H9 (cell line): ENCODE measurements around the gene PARP16. TPM values are rescaled to one million over a fixed set of nuclear protein-coding genes. Genes with fewer than 3 reads are reported as not detected.

Experiments used
- DNase-seq: peaks from one replicate; pipeline ENCODE4 v3.0.0-alpha.2; 2017
- H2AFZ ChIP-seq: one replicate; pipeline ENCODE4 v1.6.1; 2013; ENCODE audit warnings: mild to moderate bottlenecking, low read length, control low read depth, moderate library complexity
- H2AK5ac ChIP-seq: 2 replicates; pipeline ENCODE4 v1.6.1; 2013; ENCODE audit warnings: low read length, control low read depth, mixed read lengths; ENCODE audit not compliant: insufficient read length
- H2BK120ac ChIP-seq: one replicate; pipeline ENCODE4 v1.6.1; 2013; ENCODE audit warnings: low read depth, mild to moderate bottlenecking, low read length, control low read depth, inconsistent platforms; ENCODE audit not compliant: poor library complexity, severe bottlenecking
- H2BK12ac ChIP-seq: 2 replicates; pipeline ENCODE4 v1.6.1; 2013; ENCODE audit warnings: low read length, control low read depth, mixed read lengths, low read depth; ENCODE audit not compliant: insufficient read length
- H2BK15ac ChIP-seq: 2 replicates; pipeline ENCODE4 v1.6.1; 2013; ENCODE audit warnings: low read depth, low read length, control low read depth
- H2BK20ac ChIP-seq: one replicate; pipeline ENCODE4 v1.6.1; 2013; ENCODE audit warnings: low read depth, mild to moderate bottlenecking, low read length, control low read depth, inconsistent platforms; ENCODE audit not compliant: poor library complexity, severe bottlenecking
- H2BK5ac ChIP-seq: 2 replicates; pipeline ENCODE4 v1.6.1; 2013; ENCODE audit warnings: low read length, control low read depth, mixed read lengths; ENCODE audit not compliant: insufficient read length
- H3K14ac ChIP-seq: 2 replicates; pipeline ENCODE4 v1.6.1; 2013; ENCODE audit warnings: low read length, control low read depth; ENCODE audit not compliant: insufficient read depth
- H3K18ac ChIP-seq: 2 replicates; pipeline ENCODE4 v1.6.1; 2013; ENCODE audit warnings: low read depth, mild to moderate bottlenecking, mixed read lengths, low read length, control low read depth; ENCODE audit not compliant: insufficient read length
- H3K23ac ChIP-seq: 2 replicates; pipeline ENCODE4 v1.6.1; 2013; ENCODE audit warnings: low read length, control low read depth, mixed read lengths, low read depth; ENCODE audit not compliant: insufficient read length
- H3K23me2 ChIP-seq: 2 replicates; pipeline ENCODE4 v1.6.1; 2013; ENCODE audit warnings: low read depth, mild to moderate bottlenecking, mixed read lengths, low read length, control low read depth; ENCODE audit not compliant: insufficient read length, poor library complexity, severe bottlenecking
- H3K27ac ChIP-seq: 2 replicates; pipeline ENCODE4 v1.5.1; 2013; ENCODE audit warnings: low read length, control low read depth, mixed read lengths, low read depth; ENCODE audit not compliant: insufficient read length
- H3K27me3 ChIP-seq: 2 replicates; pipeline ENCODE4 v1.6.1; 2013; ENCODE audit warnings: low read length, control low read depth, inconsistent platforms; ENCODE audit not compliant: insufficient read depth
- H3K4ac ChIP-seq: 2 replicates; pipeline ENCODE4 v1.6.1; 2013; ENCODE audit warnings: low read depth, mild to moderate bottlenecking, control low read depth, inconsistent platforms, low read length, moderate library complexity
- H3K4me1 ChIP-seq: 2 replicates; pipeline ENCODE4 v1.6.1; 2013; ENCODE audit warnings: low read length, control low read depth, inconsistent platforms; ENCODE audit not compliant: insufficient read depth
- H3K4me2 ChIP-seq: 2 replicates; pipeline ENCODE4 v1.6.1; 2013; ENCODE audit warnings: low read length, control low read depth, mixed read lengths; ENCODE audit not compliant: insufficient read length, insufficient read depth
- H3K56ac ChIP-seq: 2 replicates; pipeline ENCODE4 v1.6.1; 2013; ENCODE audit warnings: low read depth, mild to moderate bottlenecking, mixed read lengths, low read length, control low read depth; ENCODE audit not compliant: insufficient read length
- H3K79me1 ChIP-seq: 2 replicates; pipeline ENCODE4 v1.6.1; 2013; ENCODE audit warnings: low read depth, mild to moderate bottlenecking, moderate library complexity, low read length, control low read depth, inconsistent platforms; ENCODE audit not compliant: insufficient read depth, poor library complexity, severe bottlenecking
- H3K79me2 ChIP-seq: 2 replicates; pipeline ENCODE4 v1.6.1; 2013; ENCODE audit warnings: low read length, control low read depth, inconsistent platforms; ENCODE audit not compliant: insufficient read depth
- H3K9ac ChIP-seq: 2 replicates; pipeline ENCODE4 v1.6.1; 2013; ENCODE audit warnings: low read length, control low read depth, mixed read lengths; ENCODE audit not compliant: insufficient read length; ENCODE audit errors: extremely low read depth
- H3K9me3 ChIP-seq: one replicate; pipeline ENCODE4 v1.6.1; 2013; ENCODE audit warnings: low read depth, low read length, inconsistent platforms; ENCODE audit not compliant: control insufficient read depth
- H3T11ph ChIP-seq: one replicate; pipeline ENCODE4 v1.6.1; 2013; ENCODE audit warnings: mild to moderate bottlenecking, low read length, control low read depth, inconsistent platforms
- H4K20me1 ChIP-seq: one replicate; pipeline ENCODE4 v1.6.1; 2013; ENCODE audit not compliant: control insufficient read depth, insufficient read length, insufficient read depth
- H4K5ac ChIP-seq: 2 replicates; pipeline ENCODE4 v1.6.1; 2013; ENCODE audit warnings: low read depth, mild to moderate bottlenecking, mixed read lengths, low read length, control low read depth; ENCODE audit not compliant: insufficient read length
- H4K8ac ChIP-seq: replicated peaks from 2 replicates; pipeline ENCODE4 v1.6.1; 2013; ENCODE audit warnings: low read length, control low read depth, mixed read lengths, low read depth; ENCODE audit not compliant: insufficient read length
- H4K91ac ChIP-seq: 2 replicates; pipeline ENCODE4 v1.6.1; 2013; ENCODE audit warnings: low read depth, mild to moderate bottlenecking, moderate library complexity, mixed read lengths, low read length, control low read depth; ENCODE audit not compliant: insufficient read length
- H3K27ac Mint-ChIP-seq, 3 experiments: 2 replicates in 2 of 3; 3 replicates in 1 of 3; pipeline ENCODE4 v1.8.0; 2020 to 2021; ENCODE audit warnings: mixed read lengths in 3 of 3, mild to moderate bottlenecking in 1 of 3, moderate library complexity in 1 of 3
- H3K27me3 Mint-ChIP-seq: 2 replicates; pipeline ENCODE4 v1.8.0; 2021; ENCODE audit warnings: low read depth, mild to moderate bottlenecking, moderate library complexity, mixed read lengths
- H3K36me3 Mint-ChIP-seq, 3 experiments: 2 replicates in 2 of 3; 3 replicates in 1 of 3; pipeline ENCODE4 v1.8.0; 2020 to 2021; ENCODE audit warnings: low read depth in 3 of 3, mixed read lengths in 3 of 3; ENCODE audit not compliant: insufficient read depth in 1 of 3
- H3K4me1 Mint-ChIP-seq, 2 experiments: 2 replicates each; pipeline ENCODE4 v1.8.0; 2020; ENCODE audit warnings: mixed read lengths in 2 of 2
- H3K4me3 Mint-ChIP-seq, 2 experiments: 2 replicates in 1 of 2; 3 replicates in 1 of 2; pipeline ENCODE4 v1.8.0; 2020 to 2021; ENCODE audit warnings: mild to moderate bottlenecking in 2 of 2, mixed read lengths in 2 of 2, moderate library complexity in 1 of 2
- H3K9me3 Mint-ChIP-seq, 2 experiments: 2 replicates in 1 of 2; 3 replicates in 1 of 2; pipeline ENCODE4 v1.8.0; 2020; ENCODE audit warnings: mild to moderate bottlenecking in 2 of 2, mixed read lengths in 2 of 2, moderate library complexity in 1 of 2
- WGBS: extraction: QIAGEN DNeasy Blood & Tissue Kit; methylation state at CpG from one replicate; pipeline ENCODE4 v1.1.7; 2013; ENCODE audit warnings: missing lambda C conversion rate, low lambda C conversion rate, mixed read lengths; ENCODE audit not compliant: insufficient read length; ENCODE audit errors: extremely low coverage; 5-methylcytosine and 5-hydroxymethylcytosine counted together
- total RNA-seq: library from RNA; stranded (reverse); gene quantifications from 2 replicates; pipeline ENCODE4 v1.2.1, GENCODE V29; 2021
- TF ChIP-seq, protein P1 (sequence below): fragments of 200-600 bp; sonication (generic); conservative IDR thresholded peaks from 3 replicates; pipeline ENCODE4 v1.8.0; 2021; ENCODE audit warnings: antibody characterized with exemption, mild to moderate bottlenecking

Gene PARP16
- total RNA-seq, 1 experiment from 2014 or later: 3.9 TPM

DNA sequence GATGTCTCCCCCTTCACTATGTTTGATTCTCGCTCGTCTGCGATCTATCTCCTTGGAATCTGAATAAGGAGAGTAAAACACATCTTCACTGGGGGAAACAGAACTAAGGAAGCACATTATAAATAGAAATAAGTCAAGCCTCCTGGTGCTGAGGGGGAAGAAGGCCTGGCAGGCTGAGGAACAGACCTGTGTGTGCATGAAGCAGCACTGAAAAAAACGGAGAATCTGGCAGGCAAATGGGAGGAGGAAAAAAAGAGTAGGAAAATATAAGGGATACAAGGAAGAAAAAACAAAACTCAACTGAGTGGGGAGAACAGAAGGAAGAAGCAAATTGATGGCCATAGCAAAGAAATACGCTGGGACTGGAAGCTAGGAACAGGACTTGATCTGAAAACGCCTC lies 25.7 kb downstream of the PARP16 start:
- WGBS: no CpG with 5 or more reads among the region's 6 CpGs
- no peak overlapping the region; a peak in 2 of 7 replicates for H3K27ac Mint-ChIP-seq
- H3K27me3 Mint-ChIP-seq: no peaks in the 10 kb centered on the region

More for the DNA sequence above, 25.7 kb downstream of the PARP16 start:
- Histone ChIP-seq H3K4me2 (no peak overlapping the region), H3K14ac (no peak overlapping the region), H2AK5ac (no peak overlapping the region), H3K23me2 (no peaks in the 10 kb centered on the region), H2BK120ac (no peak overlapping the region), H3K9ac (no peak overlapping the region), H2AFZ (no peak overlapping the region), H3K18ac (no peak overlapping the region), H2BK5ac (no peak overlapping the region), H3K27ac (no peak overlapping the region), H3K9me3 (no peaks in the 10 kb centered on the region), H3K27me3 (no peaks in the 10 kb centered on the region), H4K91ac (no peak overlapping the region), H3T11ph (no peak overlapping the region), H3K23ac (no peak overlapping the region), H3K79me2 (no peaks in the 10 kb centered on the region), H2BK15ac (no peak overlapping the region), H3K4me1 (no peaks in the 10 kb centered on the region; the same call in 1 of the 2 replicates), H4K20me1 (no peaks in the 10 kb centered on the region), H3K56ac (no peak overlapping the region), H2BK20ac (no peak overlapping the region), H2BK12ac (no peak overlapping the region), H3K4ac (no peak overlapping the region), H4K8ac (no peak overlapping the region), H4K5ac (no peak overlapping the region), H3K79me1 (no peaks in the 10 kb centered on the region)
- Mint-ChIP-seq H3K4me1 (peaks cover 15 to 16% of the 10 kb centered on the region in 2 experiments), H3K36me3 (peaks cover 0 to 22% (median 17%) of the 10 kb centered on the region in 3 experiments; a peak in 5 of 7 replicates), H3K4me3 (no peak overlapping the region), H3K9me3 (no peaks in the 10 kb centered on the region)
- no peak for DNase-seq
- TF ChIP-seq, protein P1, sequence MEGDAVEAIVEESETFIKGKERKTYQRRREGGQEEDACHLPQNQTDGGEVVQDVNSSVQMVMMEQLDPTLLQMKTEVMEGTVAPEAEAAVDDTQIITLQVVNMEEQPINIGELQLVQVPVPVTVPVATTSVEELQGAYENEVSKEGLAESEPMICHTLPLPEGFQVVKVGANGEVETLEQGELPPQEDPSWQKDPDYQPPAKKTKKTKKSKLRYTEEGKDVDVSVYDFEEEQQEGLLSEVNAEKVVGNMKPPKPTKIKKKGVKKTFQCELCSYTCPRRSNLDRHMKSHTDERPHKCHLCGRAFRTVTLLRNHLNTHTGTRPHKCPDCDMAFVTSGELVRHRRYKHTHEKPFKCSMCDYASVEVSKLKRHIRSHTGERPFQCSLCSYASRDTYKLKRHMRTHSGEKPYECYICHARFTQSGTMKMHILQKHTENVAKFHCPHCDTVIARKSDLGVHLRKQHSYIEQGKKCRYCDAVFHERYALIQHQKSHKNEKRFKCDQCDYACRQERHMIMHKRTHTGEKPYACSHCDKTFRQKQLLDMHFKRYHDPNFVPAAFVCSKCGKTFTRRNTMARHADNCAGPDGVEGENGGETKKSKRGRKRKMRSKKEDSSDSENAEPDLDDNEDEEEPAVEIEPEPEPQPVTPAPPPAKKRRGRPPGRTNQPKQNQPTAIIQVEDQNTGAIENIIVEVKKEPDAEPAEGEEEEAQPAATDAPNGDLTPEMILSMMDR: no peak
